ENCODE data around the gene TBXAS1.

The TBXAS1 gene

GRCh38 chr7:139861803-139862202 lies 32.7 kb downstream of the TBXAS1 start:
- no peak overlapping the region for H3K4me3 ChIP-seq (ENCODE audit: low read depth, low read length)
- TF ChIP-seq CTCF (IDR thresholded peaks at IDR 0.05; ENCODE audit: control insufficient read depth, extremely low read depth, insufficient read depth), result no peak
- no peak for DNase-seq (ENCODE audit: low read depth)

- H3K4me3 ChIP-seq (ENCODE audit: low read depth, low read length), result no peak overlapping the region
- TF ChIP-seq CTCF (IDR thresholded peaks at IDR 0.05; ENCODE audit: control insufficient read depth, extremely low read depth, insufficient read depth), result no peak
- DNase-seq (ENCODE audit: low read depth), result no peak
Measured at GRCh38 chr7:139866047-139866837, 37.2 kb downstream of the TBXAS1 start.

GRCh38 chr7:139867847-139868246 lies 38.8 kb downstream of the TBXAS1 start:
- DNase-seq (ENCODE audit: low read depth), result no peak
- H3K4me3 ChIP-seq (ENCODE audit: low read depth, low read length), result no peak overlapping the region
- no peak for TF ChIP-seq CTCF (IDR thresholded peaks at IDR 0.05; ENCODE audit: control insufficient read depth, extremely low read depth, insufficient read depth)

DNA sequence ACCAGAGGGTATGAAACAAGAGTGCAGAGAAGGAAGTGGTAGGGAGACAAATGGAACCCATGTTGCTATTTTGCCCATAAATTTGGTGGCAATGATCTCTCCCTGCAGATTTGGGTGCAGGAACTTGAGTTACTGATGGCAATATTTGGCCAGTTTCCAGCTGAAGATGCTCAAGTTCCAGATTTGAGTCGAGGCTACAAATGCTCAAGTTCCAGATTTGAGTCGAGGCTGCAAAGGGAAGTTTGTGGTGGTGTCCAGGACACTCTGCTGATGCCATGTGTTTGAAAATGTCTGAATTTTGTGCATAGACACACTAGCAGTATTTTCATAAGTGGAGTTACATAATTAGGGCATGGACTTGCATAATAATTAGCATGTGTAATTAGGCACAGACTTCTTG lies 40.8 kb downstream of the TBXAS1 start:
- H3K4me3 ChIP-seq (ENCODE audit: low read depth, low read length), result no peak overlapping the region
- DNase-seq (ENCODE audit: low read depth), result no peak
- no peak for TF ChIP-seq CTCF (IDR thresholded peaks at IDR 0.05; ENCODE audit: control insufficient read depth, extremely low read depth, insufficient read depth)

DNA sequence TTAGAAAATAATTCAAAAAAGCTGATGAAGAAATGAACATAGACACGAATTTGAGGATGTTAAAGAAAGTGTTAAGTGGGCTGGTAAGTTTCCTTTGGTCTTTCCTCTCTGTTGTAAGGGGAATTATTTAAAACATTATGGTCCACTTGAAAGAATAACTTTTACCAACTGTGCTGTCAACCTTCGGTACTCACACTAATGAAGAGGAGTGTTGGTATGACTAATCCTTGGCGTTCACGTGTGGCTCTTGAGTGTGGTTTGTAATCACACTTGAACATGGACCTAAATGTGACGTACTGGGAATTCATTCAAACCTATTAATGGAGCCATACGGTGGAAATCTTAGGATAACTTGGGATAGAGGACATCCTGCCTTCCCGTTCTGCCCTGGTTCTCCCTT lies 41.3 kb downstream of the TBXAS1 start:
- DNase-seq (ENCODE audit: low read depth), result no peak
- H3K4me3 ChIP-seq (ENCODE audit: low read depth, low read length), result no peak overlapping the region
- no peak for TF ChIP-seq CTCF (IDR thresholded peaks at IDR 0.05; ENCODE audit: control insufficient read depth, extremely low read depth, insufficient read depth)

DNA sequence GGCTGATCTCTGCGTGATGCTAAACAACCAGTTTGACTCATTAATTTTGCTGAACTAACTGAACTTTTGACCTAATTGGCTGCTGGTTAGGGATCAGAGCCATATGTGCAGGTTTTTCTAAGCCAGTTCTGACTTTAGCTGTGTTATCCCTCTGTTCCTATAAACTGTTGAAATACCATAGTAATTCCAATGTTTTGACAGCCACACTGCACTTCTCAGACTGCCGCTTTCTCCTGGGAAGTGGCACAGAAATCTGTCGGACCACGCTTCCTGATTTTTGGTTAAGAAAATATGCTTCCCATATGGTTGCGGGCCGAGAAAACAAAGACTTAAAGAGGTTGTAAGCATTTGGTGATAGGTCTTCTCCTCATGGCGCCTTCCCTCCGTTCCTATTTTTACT lies 42.3 kb downstream of the TBXAS1 start:
- DNase-seq (ENCODE audit: low read depth), result peak; percentile 21
- TF ChIP-seq CTCF (IDR thresholded peaks at IDR 0.05; ENCODE audit: control insufficient read depth, extremely low read depth, insufficient read depth), result no peak
- H3K4me3 ChIP-seq (ENCODE audit: low read depth, low read length), result no peak overlapping the region

DNA sequence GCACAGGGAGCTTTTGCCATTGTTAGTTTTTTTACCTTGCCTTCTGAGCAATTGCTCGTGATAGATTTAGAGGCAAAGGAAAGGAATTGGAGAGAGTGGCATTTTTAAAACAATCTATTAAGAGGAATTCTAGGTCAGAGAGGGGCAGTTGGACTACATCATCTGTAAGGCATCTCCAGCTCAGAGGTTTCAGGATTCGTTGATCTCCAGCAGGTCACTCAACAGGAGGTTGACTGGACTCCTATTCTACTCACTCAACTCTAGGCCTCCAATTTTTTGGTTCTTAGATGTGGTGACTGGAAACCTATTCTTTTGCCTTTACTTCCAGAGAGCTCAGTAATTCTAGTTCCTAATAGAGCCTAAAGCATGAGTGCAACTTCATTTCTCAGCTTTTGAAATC lies 42.8 kb downstream of the TBXAS1 start:
- TF ChIP-seq CTCF (IDR thresholded peaks at IDR 0.05; ENCODE audit: control insufficient read depth, extremely low read depth, insufficient read depth), result no peak
- no peak overlapping the region for H3K4me3 ChIP-seq (ENCODE audit: low read depth, low read length)
- no peak for DNase-seq (ENCODE audit: low read depth)

Data from LNCaP clone FGC (cell line).